HepG2 (cell line): ENCODE results near the gene CHD2. TPM values are rescaled to one million over a fixed set of nuclear protein-coding genes. Genes with fewer than 3 reads are reported as not detected.

Source experiments
- CREB1 ChIP-seq, 2 experiments: fragments of 450-650 bp in 1 of 2; IDR thresholded peaks; 2 replicates each; pipeline ENCODE4 v1.6.1; 2016 to 2017; ENCODE audit warnings: control low read depth in 1 of 2, mild to moderate bottlenecking in 1 of 2, missing compliant biosample characterization in 1 of 2, missing genetic modification characterization in 1 of 2
- FLYWCH1 ChIP-seq: sonication (generic); formaldehyde crosslinking; IDR thresholded peaks from 2 replicates; pipeline ENCODE4 v1.8.1; 2023; ENCODE audit warnings: mild to moderate bottlenecking, missing genetic modification reagents
- FOXA1 ChIP-seq, 2 experiments: fragments of 450-650 bp in 1 of 2; sonication (generic) in 1 of 2; formaldehyde crosslinking in 1 of 2; IDR thresholded peaks; 2 replicates each; pipeline versions ENCODE4 v1.4.0 to v1.6.1; 2016 to 2020; ENCODE audit warnings: missing genetic modification reagents in 1 of 2
- GFI1 ChIP-seq: sonication (generic); formaldehyde crosslinking; IDR thresholded peaks from 2 replicates; pipeline ENCODE4 v1.5.0; 2020; ENCODE audit warnings: missing genetic modification reagents, mild to moderate bottlenecking, borderline replicate concordance
- HOXA3 ChIP-seq: sonication (generic); formaldehyde crosslinking; IDR thresholded peaks from 2 replicates; pipeline ENCODE4 v1.5.0; 2020; ENCODE audit warnings: missing genetic modification reagents
- KAT8 ChIP-seq: IDR thresholded peaks from 2 replicates; pipeline ENCODE4 v1.6.1; 2016; ENCODE audit warnings: missing genetic modification reagents, missing compliant biosample characterization
- KDM1A ChIP-seq: IDR thresholded peaks from 2 replicates; pipeline ENCODE4 v1.6.1; 2016; ENCODE audit warnings: missing compliant biosample characterization
- MBD4 ChIP-seq: IDR thresholded peaks from 2 replicates; pipeline ENCODE4 v1.6.1; 2012; ENCODE audit warnings: low read length, inconsistent platforms, borderline replicate concordance
- NFE2L2 ChIP-seq: fragments of 150-350 bp; IDR thresholded peaks from 2 replicates; pipeline ENCODE4 v1.6.1; 2014; ENCODE audit warnings: low read length
- RCOR2 ChIP-seq: IDR thresholded peaks from 2 replicates; pipeline ENCODE4 v1.6.1; 2016; ENCODE audit warnings: missing biosample characterization, missing genetic modification reagents
- REXO4 ChIP-seq: sonication (generic); formaldehyde crosslinking; IDR thresholded peaks from 2 replicates; pipeline ENCODE4 v1.8.0; 2022; ENCODE audit warnings: missing genetic modification reagents, mild to moderate bottlenecking, borderline replicate concordance
- RFXANK ChIP-seq: IDR thresholded peaks from 2 replicates; pipeline ENCODE4 v1.6.1; 2016
- SATB2 ChIP-seq: sonication (generic); formaldehyde crosslinking; IDR thresholded peaks from 2 replicates; pipeline ENCODE4 v1.5.0; 2020; ENCODE audit warnings: missing genetic modification reagents
- SMAD1 ChIP-seq: sonication (generic); formaldehyde crosslinking; IDR thresholded peaks from 2 replicates; pipeline ENCODE4 v1.4.0; 2020; ENCODE audit warnings: missing genetic modification reagents, low read depth, mild to moderate bottlenecking, borderline replicate concordance
- TFDP1 ChIP-seq: IDR thresholded peaks from 2 replicates; pipeline ENCODE4 v1.6.1; 2016; ENCODE audit warnings: missing compliant biosample characterization, missing genetic modification reagents, borderline replicate concordance
- THAP8 ChIP-seq: sonication (generic); formaldehyde crosslinking; IDR thresholded peaks from 2 replicates; pipeline ENCODE4 v1.5.1; 2020; ENCODE audit warnings: missing genetic modification reagents, mild to moderate bottlenecking, borderline replicate concordance
- TP53 ChIP-seq: sonication (generic); formaldehyde crosslinking; conservative IDR thresholded peaks from 2 replicates; pipeline ENCODE4 v1.4.0; 2020; ENCODE audit warnings: missing genetic modification reagents
- ZBTB37 ChIP-seq: sonication (generic); formaldehyde crosslinking; IDR thresholded peaks from 2 replicates; pipeline ENCODE4 v1.4.0; 2020; ENCODE audit warnings: mild to moderate bottlenecking, missing genetic modification reagents
- ZGPAT ChIP-seq: IDR thresholded peaks from 2 replicates; pipeline ENCODE4 v1.6.1; 2016; ENCODE audit warnings: mild to moderate bottlenecking
- ZMAT5 ChIP-seq: sonication (generic); formaldehyde crosslinking; IDR thresholded peaks from 2 replicates; pipeline ENCODE4 v1.5.0; 2020; ENCODE audit warnings: mild to moderate bottlenecking, low read depth, missing genetic modification reagents, borderline replicate concordance
- ZNF264 ChIP-seq: sonication (generic); formaldehyde crosslinking; IDR thresholded peaks from 2 replicates; pipeline ENCODE4 v1.4.0; 2020; ENCODE audit warnings: missing genetic modification reagents
- ZNF615 ChIP-seq: sonication (generic); formaldehyde crosslinking; IDR thresholded peaks from 2 replicates; pipeline ENCODE4 v1.5.0; 2020; ENCODE audit warnings: mild to moderate bottlenecking, missing genetic modification reagents, borderline replicate concordance
- ZNF616 ChIP-seq: sonication (generic); formaldehyde crosslinking; IDR thresholded peaks from 2 replicates; pipeline ENCODE4 v1.5.0; 2020; ENCODE audit warnings: low read depth, mild to moderate bottlenecking, missing genetic modification reagents
- ZNF740 ChIP-seq: sonication (generic); formaldehyde crosslinking; IDR thresholded peaks from 2 replicates; pipeline ENCODE4 v1.4.0; 2020; ENCODE audit warnings: missing genetic modification reagents
- polyA plus RNA-seq, 8 experiments: library from polyadenylated mRNA; depleted of rRNA in 3 of 8; stranded (reverse) in 7 of 8; unstranded in 1 of 8; fragments of >200 nt; fragmentation: Illumina TruSeq in 4 of 8; extraction: Trizol in 4 of 8; gene quantifications; 2 replicates each; pipeline versions ENCODE4 v1.2.1 to v1.2.3, GENCODE V29; 2011 to 2016; ENCODE audit warnings: low read depth in 4 of 8, missing spikeins in 1 of 8, mixed read lengths in 1 of 8; ENCODE audit not compliant: insufficient read depth in 1 of 8
- total RNA-seq, 5 experiments: library from RNA; depleted of rRNA; stranded (reverse); fragments of >200 nt; fragmentation: Illumina TruSeq; extraction: Trizol; gene quantifications; 2 replicates each; pipeline ENCODE4 v1.2.3, GENCODE V29; 2016; ENCODE audit warnings: low read depth in 1 of 5

The CHD2 gene
- total and polyA plus RNA-seq, 2 of the 13 experiments (the other 11 are each of a cell fraction or from before 2014, with no cell fraction given), result 54.0 to 54.1 TPM

- TF ChIP-seq TFDP1 (CRISPR knock-in tag) (peak; percentile 75; the same call in 1 of the 2 replicates), MBD4 (no peak), REXO4 (CRISPR knock-in tag) (no peak), KDM1A (CRISPR knock-in tag) (no peak), THAP8 (CRISPR knock-in tag) (no peak), NFE2L2 (no peak), RFXANK (CRISPR knock-in tag) (no peak; the same call in 1 of the 2 replicates), ZBTB37 (CRISPR knock-in tag) (no peak), TP53 (CRISPR knock-in tag) (no peak), HOXA3 (no peak), ZMAT5 (CRISPR knock-in tag) (no peak), SATB2 (no peak), ZNF615 (CRISPR knock-in tag) (no peak), SMAD1 (CRISPR knock-in tag) (no peak), FOXA1 (IDR thresholded peaks at IDR 0.05) (no peak), FOXA1 (CRISPR knock-in tag; IDR thresholded peaks at IDR 0.05) (no peak), ZNF264 (CRISPR knock-in tag) (no peak), KAT8 (CRISPR knock-in tag) (peak; percentile 64), CREB1 (IDR thresholded peaks at IDR 0.05) (peak; percentile 84), CREB1 (CRISPR knock-in tag; IDR thresholded peaks at IDR 0.05) (peak; percentile 75), GFI1 (CRISPR knock-in tag) (0 out of 2 replicates have a peak, but pooled peaks have one; percentile 33), ZNF740 (CRISPR knock-in tag) (no peak), RCOR2 (no peak), FLYWCH1 (CRISPR knock-in tag) (no peak), ZGPAT (CRISPR knock-in tag) (peak; percentile 69; the same call in 1 of the 2 replicates), ZNF616 (no peak)
Observed at GRCh38 chr15:92881802-92882696, 18.1 kb upstream of the CHD2 start (continued).
